ENCODE data around the gene SESN2.

The SESN2 gene

GRCh38 chr1:28249013-28249865, 10.1 kb upstream of the SESN2 start:
- DNase-seq (ENCODE audit: low read depth), result peak; percentile 82

- DNase-seq (ENCODE audit: low read depth), result peak; percentile 10
Measured at GRCh38 chr1:28249866-28250295, 9.4 kb upstream of the SESN2 start.

GRCh38 chr1:28256197-28256827, 3.0 kb upstream of the SESN2 start:
- no peak for DNase-seq (ENCODE audit: low read depth)

GRCh38 chr1:28257736-28258135, 1.6 kb upstream of the SESN2 start:
- DNase-seq (ENCODE audit: low read depth), result no peak

GRCh38 chr1:28258628-28259251, 578 bp upstream of the SESN2 start:
- peak; percentile 33 for DNase-seq (ENCODE audit: low read depth)

- peak; percentile 83 for DNase-seq (ENCODE audit: low read depth)
Measured at GRCh38 chr1:28259934-28260802, 850 bp downstream of the SESN2 start.

GRCh38 chr1:28260803-28261174, 1.5 kb downstream of the SESN2 start:
- DNase-seq (ENCODE audit: low read depth), result no peak

GRCh38 chr1:28264897-28265296, 5.6 kb downstream of the SESN2 start:
- no peak for DNase-seq (ENCODE audit: low read depth)

GRCh38 chr1:28265577-28265976, 6.3 kb downstream of the SESN2 start:
- DNase-seq (ENCODE audit: low read depth), result no peak

GRCh38 chr1:28266920-28267322, 7.6 kb downstream of the SESN2 start:
- DNase-seq (ENCODE audit: low read depth), result no peak

GRCh38 chr1:28267633-28268032, 8.3 kb downstream of the SESN2 start:
- DNase-seq (ENCODE audit: low read depth), result no peak

- no peak for DNase-seq (ENCODE audit: low read depth)
Measured at GRCh38 chr1:28269529-28269928, 10.2 kb downstream of the SESN2 start.

GRCh38 chr1:28272215-28272852, 13.0 kb downstream of the SESN2 start:
- DNase-seq (ENCODE audit: low read depth), result no peak

- peak; percentile 42 for DNase-seq (ENCODE audit: low read depth)
Measured at GRCh38 chr1:28273216-28273860, 14.0 kb downstream of the SESN2 start.

- no peak for DNase-seq (ENCODE audit: low read depth)
Measured at GRCh38 chr1:28278763-28279162, 19.4 kb downstream of the SESN2 start.

- DNase-seq (ENCODE audit: low read depth), result no peak
Measured at GRCh38 chr1:28279721-28280120, 20.4 kb downstream of the SESN2 start.

GRCh38 chr1:28280501-28280900, 21.2 kb downstream of the SESN2 start:
- DNase-seq (ENCODE audit: low read depth), result no peak

- DNase-seq (ENCODE audit: low read depth), result no peak
Measured at GRCh38 chr1:28280977-28281381, 21.7 kb downstream of the SESN2 start.

GRCh38 chr1:28281608-28282425, 22.5 kb downstream of the SESN2 start:
- no peak for DNase-seq (ENCODE audit: low read depth)
